Heart right ventricle (tissue), 16 donors: ENCODE data around the gene PDLIM7. TPM values are rescaled to one million over a fixed set of nuclear protein-coding genes. Genes with fewer than 3 reads are reported as not detected.
A peak's percentile ranks its signal among the peaks of the same experiment; 100 is the strongest.

Experiments
- ATAC-seq, 8 donors: fragments of 200-7000 bp; cut with Tn5 transposase; one replicate each; pipeline ENCODE4 v1.9.1; 2020; ENCODE audit warnings: mild to moderate bottlenecking in 8 of 8, moderate library complexity in 8 of 8, moderate number of reproducible peaks in 1 of 8
- DNase-seq, 2 donors: peaks; one replicate each; pipeline ENCODE4 v3.0.0-alpha.2; 2020
- H3K27ac ChIP-seq, 10 donors: fragments of 200-600 bp; sonication (generic) in 2 of 10; one replicate each; pipeline versions ENCODE4 v1.5.0 to v1.8.0; 2020 to 2022; ENCODE audit warnings: mild to moderate bottlenecking in 3 of 10
- H3K27me3 ChIP-seq, 7 donors: fragments of 200-600 bp; one replicate each; pipeline ENCODE4 v1.8.0; 2021 to 2022; ENCODE audit warnings: mild to moderate bottlenecking in 2 of 7
- H3K36me3 ChIP-seq, 9 donors: fragments of 200-600 bp; sonication (generic) in 1 of 9; one replicate each; pipeline versions ENCODE4 v1.5.0 to v1.8.0; 2020 to 2022; ENCODE audit warnings: mild to moderate bottlenecking in 2 of 9
- H3K4me1 ChIP-seq, 9 donors: fragments of 200-600 bp; sonication (generic) in 1 of 9; one replicate each; pipeline versions ENCODE4 v1.5.0 to v1.8.0; 2020 to 2022; ENCODE audit warnings: mild to moderate bottlenecking in 4 of 9
- H3K4me3 ChIP-seq, 10 donors: fragments of 200-600 bp; sonication (generic) in 2 of 10; one replicate each; pipeline versions ENCODE4 v1.5.0 to v1.8.0; 2020 to 2022; ENCODE audit warnings: mild to moderate bottlenecking in 7 of 10, moderate library complexity in 2 of 10
- H3K9me3 ChIP-seq, 11 donors: fragments of 200-600 bp in 10 of 11; sonication (generic) in 2 of 11; one replicate each; pipeline versions ENCODE4 v1.5.0 to v1.8.0; 2013 to 2022; ENCODE audit warnings: mild to moderate bottlenecking in 2 of 11, control low read depth in 1 of 11, moderate library complexity in 1 of 11
- WGBS, 2 donors: extraction: QIAGEN DNeasy Blood & Tissue Kit; methylation state at CpG; one replicate each; pipeline ENCODE4 v1.1.7; 2013; ENCODE audit warnings: inconsistent platforms in 1 of 2; 5-methylcytosine and 5-hydroxymethylcytosine counted together
- intact Hi-C, 10 donors: fragments of 100-400 bp; cut with DNase I; formaldehyde crosslinking; loops; one replicate each; pipeline versions ENCODE4 v1.11.1 to v1.14.2; 2022
- polyA plus RNA-seq, 2 donors: library from polyadenylated mRNA; stranded (reverse); fragments of 200-250 nt; gene quantifications; one replicate each; pipeline ENCODE4 v1.2.3, GENCODE V29; 2013
- total RNA-seq, 10 donors: library from RNA; stranded (reverse); fragmentation: NEBNext Ultra II Directional in 3 of 10; extraction: Animal tissue kit (Norgen Biotek cat#: 25700) in 3 of 10; gene quantifications; one replicate each; pipeline versions ENCODE4 v1.2.1 to v1.2.4, GENCODE V29; 2021 to 2023
- TF ChIP-seq, protein P1 (sequence below), 9 donors: fragments of 200-600 bp; sonication (generic) in 2 of 9; IDR thresholded peaks; one replicate each; pipeline versions ENCODE4 v1.5.0 to v1.8.0; 2021 to 2022; ENCODE audit warnings: antibody characterized with exemption in 9 of 9, mild to moderate bottlenecking in 5 of 9, moderate library complexity in 1 of 9
- donor health status: Arrhythmogenic right ventricular cardiomyopathy.
- donor health status: ischemic (EF 13 %, LVEDD 7.1; RV severe dilation, severe dysfunction).
- donor health status: healthy with polysubstance abuse.
- donor health status: DM: no; HTN: yes; CAD: no.
- donor health status: DM: no; HTN: no; CAD: no.
- donor health status: ischemic (EF 25% LVEDD 6.9; RV normal size, moderate dysfunction).
- donor health status: ischemic (EF 25% LVEDD 5.7; RV mildly dilated, moderate dysfunction).
- donor health status: healthy.
- donor health status: DM: yes; HTN: yes; CAD: no.
- donor health status: Ischemic cardiomyopathy.
- donor health status: ischemic (EF 35%, LVEDD 5.7; RV mildly dilated, moderate dysfunction).
- donor health status: nonischemic (EF 11% LVEDD 7.7; RV severe dilation, severe dysfunction).
- donor health status: DM: yes; HTN: yes; CAD: no.
- donor health status: PGD.
- donor health status: ischemic (EF 29% LVEDD 5.4; RV normal size, mild dysfunction).
- donor health status: nonischemic (EF 23%, LVEDD 6.1; RV moderate dilation, normal function).

Gene PDLIM7
- total and polyA plus RNA-seq, 12 donors: 32.5 to 131 (median 58.1) TPM

DNA sequence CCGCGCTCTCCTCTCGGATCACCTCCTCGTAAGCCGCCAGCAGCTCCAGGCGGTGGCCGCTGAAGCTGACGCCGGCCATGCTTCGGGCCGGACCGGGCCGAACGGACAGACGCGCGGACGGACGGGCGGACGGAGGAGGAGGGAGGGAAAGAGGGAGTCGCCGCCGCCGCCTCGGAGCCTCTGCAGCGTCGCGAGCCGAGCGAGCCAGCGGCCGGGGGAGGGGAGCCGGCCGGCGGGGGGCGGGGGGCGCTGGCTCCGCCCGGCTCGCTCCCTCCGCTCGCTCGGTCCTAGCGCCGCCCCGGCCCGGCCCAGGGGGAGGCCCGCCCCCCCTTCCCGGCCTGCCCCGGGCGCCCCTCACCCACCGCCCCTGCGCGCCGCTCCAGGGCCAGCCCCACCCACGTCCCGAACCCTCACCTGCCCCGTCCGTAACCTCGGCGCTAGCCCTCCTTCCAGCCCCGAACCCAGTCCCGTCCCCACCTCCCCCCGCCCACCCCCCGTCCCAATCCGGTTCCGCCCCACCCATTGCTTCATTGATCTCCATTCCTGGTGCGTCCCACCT lies 23.9 kb downstream of the PDLIM7 start, which contains the start of gene DBN1:
TSS of gene DBN1 (minus strand) at position 192 of the 559 bp plus-strand sequence. CDS start at position 79, 113 bp downstream.
- peak within 1 kb of the TSS; percentile 78 to 93 (median 86) for H3K27ac ChIP-seq
- peaks cover 24 to 72% (median 51%) of the 10 kb centered on the region in 9 donors for H3K4me1 ChIP-seq
- peaks cover 0 to 47% (median 14%) of the 10 kb centered on the region in 7 donors for H3K27me3 ChIP-seq
- H3K36me3 ChIP-seq: peaks cover 0 to 1% (median 0%) of the 10 kb centered on the region in 9 donors
- no peaks in the 10 kb centered on the region for H3K9me3 ChIP-seq
- peak in 1 of 2 donors; percentile 64 for DNase-seq
- intact Hi-C loops: no loop called here
- peak within 1 kb of the TSS; percentile 54 to 85 (median 70) for H3K4me3 ChIP-seq
- TF ChIP-seq, protein P1, sequence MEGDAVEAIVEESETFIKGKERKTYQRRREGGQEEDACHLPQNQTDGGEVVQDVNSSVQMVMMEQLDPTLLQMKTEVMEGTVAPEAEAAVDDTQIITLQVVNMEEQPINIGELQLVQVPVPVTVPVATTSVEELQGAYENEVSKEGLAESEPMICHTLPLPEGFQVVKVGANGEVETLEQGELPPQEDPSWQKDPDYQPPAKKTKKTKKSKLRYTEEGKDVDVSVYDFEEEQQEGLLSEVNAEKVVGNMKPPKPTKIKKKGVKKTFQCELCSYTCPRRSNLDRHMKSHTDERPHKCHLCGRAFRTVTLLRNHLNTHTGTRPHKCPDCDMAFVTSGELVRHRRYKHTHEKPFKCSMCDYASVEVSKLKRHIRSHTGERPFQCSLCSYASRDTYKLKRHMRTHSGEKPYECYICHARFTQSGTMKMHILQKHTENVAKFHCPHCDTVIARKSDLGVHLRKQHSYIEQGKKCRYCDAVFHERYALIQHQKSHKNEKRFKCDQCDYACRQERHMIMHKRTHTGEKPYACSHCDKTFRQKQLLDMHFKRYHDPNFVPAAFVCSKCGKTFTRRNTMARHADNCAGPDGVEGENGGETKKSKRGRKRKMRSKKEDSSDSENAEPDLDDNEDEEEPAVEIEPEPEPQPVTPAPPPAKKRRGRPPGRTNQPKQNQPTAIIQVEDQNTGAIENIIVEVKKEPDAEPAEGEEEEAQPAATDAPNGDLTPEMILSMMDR (IDR thresholded peaks at IDR 0.05): no peak
- 2% methylated on average over 37 to 55 of the region's 69 CpGs for WGBS, 2 donors
- peak; percentile 21 to 65 (median 30) for ATAC-seq

DNA sequence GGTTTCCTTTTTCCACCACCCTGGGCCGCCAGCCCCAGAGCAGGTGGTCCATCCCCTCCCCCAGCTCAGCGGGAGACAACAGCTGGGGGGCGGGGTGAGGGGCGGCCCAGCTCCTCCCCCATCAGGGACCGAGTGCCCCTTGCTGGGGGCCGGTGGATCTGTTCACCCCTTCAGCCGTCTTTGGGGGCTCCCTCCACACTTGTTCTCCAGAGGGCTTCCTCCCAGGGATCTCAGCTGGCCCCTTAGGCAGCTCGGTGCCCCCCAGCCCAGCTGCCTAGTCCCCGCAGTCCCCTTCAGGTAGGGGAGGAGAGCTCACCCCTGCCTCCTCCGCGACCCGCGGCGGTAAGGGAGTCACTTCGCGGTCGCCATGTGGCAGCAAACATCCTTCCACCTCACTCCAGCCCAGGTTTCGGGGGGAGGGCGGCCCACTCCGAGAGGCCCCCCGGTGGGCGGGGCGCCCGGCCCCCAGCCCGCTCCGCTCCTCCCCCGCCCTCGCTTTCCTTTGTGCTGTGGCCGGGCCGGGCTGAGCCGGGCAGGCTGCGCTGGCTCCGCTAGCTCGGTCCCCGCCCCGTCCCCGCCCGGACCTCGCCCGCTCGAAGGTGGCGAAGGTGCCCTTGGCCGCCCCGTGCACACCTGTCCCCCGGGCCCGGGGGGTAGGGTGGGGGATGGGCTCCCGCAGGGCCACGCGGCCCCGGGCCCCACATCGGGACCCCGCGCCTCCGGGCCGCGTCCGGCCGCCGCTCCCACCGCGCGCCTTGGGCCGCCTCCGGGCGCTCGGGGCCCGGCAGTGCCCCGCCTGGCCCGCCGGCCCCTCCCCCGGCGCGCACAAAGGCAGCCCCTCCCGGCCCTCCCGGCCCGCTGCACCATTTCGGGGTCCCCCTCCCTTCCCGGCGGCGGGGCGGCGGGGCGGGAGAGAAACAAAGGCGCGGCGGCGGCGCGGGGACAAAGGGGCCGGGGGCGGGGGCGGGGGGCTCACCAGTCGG lies 24.7 kb downstream of the PDLIM7 start:
- TF ChIP-seq, protein P1 (IDR thresholded peaks at IDR 0.05): peak in 1 of 9 donors; percentile 14
- Histone ChIP-seq H3K27me3 (peaks cover 0 to 47% (median 14%) of the 10 kb centered on the region in 7 donors), H3K4me1 (peaks cover 26 to 64% (median 45%) of the 10 kb centered on the region in 9 donors), H3K36me3 (peaks cover 0 to 7% (median 0%) of the 10 kb centered on the region in 9 donors), H3K9me3 (no peaks in the 10 kb centered on the region), H3K4me3 (peak overlapping the region; percentile 54 to 85 (median 70)), H3K27ac (peak overlapping the region; percentile 78 to 93 (median 86))
- ATAC-seq: peak; percentile 5 to 36 (median 18)
- 2 to 5% methylated on average over 44 to 91 of the region's 93 CpGs for WGBS, 2 donors
- intact Hi-C loops: no loop called here
- no peak for DNase-seq

DNA sequence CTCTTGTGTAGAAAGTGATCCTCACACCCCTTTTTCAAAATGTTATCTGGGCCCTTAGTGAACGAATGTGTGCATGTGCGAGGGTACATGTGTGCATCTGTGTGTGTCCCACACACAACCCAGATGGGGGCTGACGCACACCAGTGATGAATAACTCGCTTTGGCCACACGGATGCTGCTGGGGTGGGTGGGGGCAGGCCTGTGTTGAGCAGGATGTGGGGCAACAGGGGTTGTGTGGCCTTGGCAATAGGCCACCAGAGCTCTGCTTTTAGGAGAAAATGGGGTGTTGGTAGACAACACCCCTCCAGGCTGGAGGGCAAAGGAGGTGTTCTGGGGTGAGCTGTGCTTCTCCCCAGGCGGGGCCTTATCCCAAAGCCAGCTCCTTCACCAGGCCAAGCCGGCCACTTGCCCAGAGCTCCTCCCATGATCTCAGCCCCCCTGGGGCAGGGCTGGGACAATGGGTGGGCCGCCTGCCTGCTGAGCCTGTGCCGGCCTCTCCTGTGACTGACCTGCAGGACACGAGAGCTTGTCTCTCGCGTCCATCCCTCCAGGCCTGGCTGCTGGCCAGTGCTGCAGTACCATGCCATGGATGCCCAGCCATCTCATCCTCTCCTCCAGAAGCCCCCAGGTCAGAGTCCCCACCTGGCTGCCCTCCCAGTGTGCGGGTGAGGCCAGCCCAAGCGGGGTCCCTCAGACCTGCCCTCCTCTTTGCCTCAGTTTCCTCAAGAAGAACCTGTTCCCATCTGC lies 25.6 kb downstream of the PDLIM7 start:
- Histone ChIP-seq H3K9me3 (no peaks in the 10 kb centered on the region), H3K36me3 (peaks cover 0 to 17% (median 5%) of the 10 kb centered on the region in 9 donors), H3K4me1 (peaks cover 26 to 62% (median 45%) of the 10 kb centered on the region in 9 donors), H3K4me3 (peak overlapping the region; percentile 54 to 85 (median 70)), H3K27ac (peak overlapping the region; percentile 78 to 93 (median 86)), H3K27me3 (peaks cover 0 to 47% (median 14%) of the 10 kb centered on the region in 7 donors)
- DNase-seq (peak; percentile 62 to 77), ATAC-seq (peak; percentile 44 to 76 (median 60))
- TF ChIP-seq, protein P1 (IDR thresholded peaks at IDR 0.05): no peak
- 48 to 58% methylated on average over 14 of the region's 14 CpGs for WGBS, 2 donors
- intact Hi-C loops: no loop called here
